HS-5 (cell line): ENCODE data around the gene RTN4R.

Source experiments
- DNase-seq: peaks from one replicate; pipeline ENCODE4 v3.0.0-alpha.2; 2012; ENCODE audit warnings: low read depth

The RTN4R gene

DNA sequence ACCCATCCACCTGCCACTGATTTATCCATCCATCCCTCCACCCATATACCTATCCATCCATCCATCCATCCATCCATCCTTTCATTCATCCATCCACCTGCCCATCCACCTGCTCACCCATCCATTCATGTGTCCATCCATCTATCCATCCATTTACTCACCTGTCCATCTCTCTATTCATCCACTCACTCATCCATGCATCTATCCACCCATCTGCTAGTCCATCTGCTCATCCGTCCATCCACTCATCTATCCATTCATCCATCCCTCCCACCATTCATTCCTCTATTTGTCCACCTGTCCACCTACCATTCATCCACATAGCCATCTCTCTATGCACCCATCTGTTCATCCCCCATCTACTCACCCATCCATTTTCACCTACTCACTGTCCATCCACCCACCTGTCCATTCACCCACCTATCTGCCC, 68.7 kb downstream of the RTN4R start:
- DNase-seq = no peak

DNA sequence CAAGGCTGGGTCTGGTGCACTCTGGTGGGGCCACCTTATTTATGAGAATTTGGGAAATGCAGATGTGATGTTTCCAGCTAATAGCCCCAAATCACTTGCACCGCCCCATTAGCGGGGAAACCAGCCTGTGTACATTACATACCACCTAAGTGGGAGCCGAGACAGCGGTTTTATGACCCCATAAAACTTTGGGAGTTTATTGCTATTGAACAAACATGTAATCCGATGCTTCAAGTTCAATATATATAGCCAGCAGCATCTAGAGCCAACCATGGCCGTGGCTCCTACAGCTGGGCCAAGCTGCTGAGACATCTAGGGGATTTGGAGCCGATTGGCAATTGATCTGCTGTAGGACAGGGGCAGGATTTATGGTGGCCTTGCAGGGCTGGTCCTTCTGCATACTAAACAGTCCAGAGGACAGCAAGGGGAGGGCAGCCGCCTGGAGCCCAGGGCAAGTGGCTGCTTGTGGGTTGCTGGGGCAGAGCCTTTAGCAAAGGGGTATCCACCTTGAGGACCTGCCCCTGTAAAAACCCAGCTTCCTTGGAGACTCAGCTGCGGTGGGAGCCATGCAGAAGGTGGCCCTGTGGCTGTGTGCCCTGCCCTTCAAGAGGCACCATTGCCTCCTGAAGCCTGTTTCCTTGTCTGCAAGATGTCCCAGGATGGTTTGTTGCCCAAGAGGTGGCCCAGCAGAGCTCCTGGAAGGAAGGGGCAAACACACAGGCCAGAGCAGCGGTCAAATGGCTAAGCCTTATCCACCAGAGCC, 69.4 kb downstream of the RTN4R start:
- no peak for DNase-seq

GRCh38 chr22:20197407-20198030, 70.6 kb downstream of the RTN4R start:
- no peak for DNase-seq

DNA sequence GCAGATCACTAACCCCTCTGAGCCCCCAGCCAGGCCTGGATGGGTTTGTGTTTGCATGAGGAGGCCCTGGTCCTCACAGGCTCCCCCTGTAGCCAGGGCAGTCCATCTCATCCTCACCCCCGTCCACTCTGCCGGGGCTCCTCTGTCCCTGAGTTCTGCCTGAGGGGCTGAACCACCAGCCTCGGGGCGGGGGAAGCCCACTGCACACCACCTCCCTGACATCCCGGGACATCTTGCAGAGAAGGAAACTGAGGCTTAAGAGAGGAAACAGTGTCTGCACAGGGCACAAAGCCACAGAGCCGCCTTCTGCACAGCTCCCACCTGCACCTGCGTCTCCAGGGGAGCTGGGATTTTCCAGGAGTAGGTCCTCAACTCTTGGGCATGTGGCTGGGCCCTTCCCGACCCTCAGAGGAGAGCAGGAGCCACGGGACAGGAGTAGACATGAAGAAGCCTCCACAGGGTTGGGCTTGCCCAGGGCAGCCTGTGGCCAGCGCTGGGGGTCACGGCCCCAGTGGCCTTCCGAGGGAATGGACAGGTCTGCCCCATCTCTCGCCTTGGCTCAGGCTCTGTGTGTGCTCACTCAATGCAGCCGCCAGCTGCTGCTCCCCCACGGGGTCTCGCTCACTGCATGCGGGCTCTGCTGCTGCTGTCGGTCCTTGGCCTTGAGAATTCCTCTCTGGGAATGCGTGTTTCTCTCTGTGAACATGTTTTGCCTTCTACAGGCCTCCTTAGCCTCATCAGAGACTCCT, 71.8 kb downstream of the RTN4R start:
- no peak for DNase-seq

DNA sequence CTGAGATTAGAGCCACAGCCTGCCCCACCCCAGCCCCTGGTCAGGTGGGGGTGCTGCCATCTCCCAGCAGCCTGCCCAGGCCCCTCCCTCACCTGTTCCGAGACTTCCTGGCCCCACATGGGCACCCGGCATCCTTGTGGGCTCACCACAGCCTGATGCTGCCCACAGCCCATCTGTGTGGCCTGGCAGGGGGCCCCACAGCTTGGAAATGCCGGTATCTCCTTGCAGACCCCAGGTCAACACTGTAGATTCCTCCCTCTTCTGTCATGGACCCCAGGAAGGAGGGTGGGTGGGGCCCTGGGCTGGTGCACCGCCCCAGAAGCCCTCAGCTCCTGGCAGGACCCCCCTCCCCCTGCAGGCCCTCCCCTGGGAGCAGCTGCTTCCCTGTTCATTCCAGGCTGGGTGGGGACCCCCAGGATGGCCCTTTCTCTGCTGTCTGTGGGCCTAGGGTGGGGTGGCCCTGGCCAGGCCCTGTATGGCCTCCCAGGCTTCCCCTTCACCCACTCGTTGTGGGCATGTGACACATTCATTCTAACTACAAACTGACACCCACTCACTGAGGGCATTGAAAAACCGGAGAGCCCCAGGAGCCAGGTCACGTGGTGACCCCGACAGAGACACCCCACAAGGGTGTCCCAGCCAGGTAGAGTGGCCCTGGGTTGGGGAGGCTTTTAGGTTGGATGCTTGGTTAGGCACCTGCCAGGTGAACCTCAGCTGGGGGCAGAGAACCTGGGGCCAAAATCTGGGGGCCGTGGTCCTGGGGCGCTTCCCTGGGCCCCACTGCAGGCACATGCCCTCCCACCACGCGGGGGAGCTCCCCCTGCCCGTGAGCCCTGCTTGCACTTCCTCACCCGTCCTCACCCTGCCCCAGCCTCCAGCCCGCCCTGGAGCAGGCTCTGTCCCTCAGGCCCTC, 73.2 kb downstream of the RTN4R start:
- no peak for DNase-seq

- DNase-seq = no peak
Measured at GRCh38 chr22:20193761-20194494, 74.2 kb downstream of the RTN4R start.

- no peak for DNase-seq
Measured at GRCh38 chr22:20192972-20193760, 75.0 kb downstream of the RTN4R start.

DNA sequence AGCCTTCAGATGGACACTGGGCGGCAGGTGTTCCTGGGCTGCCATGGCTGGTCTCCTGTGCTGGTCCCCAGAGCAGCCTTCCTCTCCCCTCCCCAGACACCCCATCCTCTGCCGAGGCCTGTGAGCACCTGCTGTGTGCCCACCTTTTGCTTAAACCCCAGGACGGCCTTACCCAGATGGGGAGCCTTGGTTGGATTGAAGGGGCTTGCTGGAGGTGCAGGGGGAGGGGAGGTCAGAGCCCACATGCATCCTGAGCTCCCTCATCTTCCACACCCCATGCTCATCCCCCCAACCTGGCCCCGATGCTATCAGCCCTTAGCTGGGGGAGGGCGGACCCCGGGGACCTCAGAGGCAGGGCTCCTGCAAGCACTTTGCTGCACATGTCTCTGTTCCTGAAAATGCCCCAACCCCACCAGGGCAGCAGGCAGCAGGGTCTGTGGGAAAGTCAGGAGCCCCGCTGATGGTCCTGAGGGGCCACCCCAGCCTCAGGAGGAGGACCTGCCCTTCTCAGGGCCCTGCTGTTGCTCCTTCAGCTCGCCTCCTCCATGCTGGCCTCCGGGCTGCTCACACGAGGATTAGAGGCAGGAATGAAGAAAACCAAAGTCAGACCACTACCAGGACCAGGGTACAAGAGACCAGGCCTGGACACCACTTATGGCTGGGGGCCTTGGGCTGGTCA, 75.7 kb downstream of the RTN4R start:
- no peak for DNase-seq

DNA sequence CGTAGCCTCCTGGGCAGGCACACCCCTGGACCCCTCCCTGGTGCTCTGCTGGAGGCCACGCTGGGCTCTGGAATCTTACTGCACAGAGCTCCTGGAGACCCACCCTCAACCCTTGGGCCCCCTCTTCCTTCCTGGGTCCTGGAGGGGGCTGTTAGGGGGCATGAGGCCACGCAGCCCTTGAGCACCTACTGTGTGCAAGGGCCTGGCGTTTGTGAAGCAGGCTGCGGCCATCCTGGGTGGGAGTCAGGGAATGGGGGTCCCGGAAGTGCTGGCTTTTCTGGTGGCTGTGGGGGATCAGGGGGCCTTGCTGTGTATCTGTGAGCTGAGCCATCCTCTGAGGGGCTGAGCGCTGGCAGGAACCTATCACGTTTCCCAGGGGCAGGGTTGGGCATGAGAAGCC, 76.3 kb downstream of the RTN4R start:
- DNase-seq = no peak
